HFF-Myc (cell line): ENCODE measurements around the gene ZNF516.

Experiments used
- DNase-seq: peaks from one replicate; pipeline ENCODE4 v3.0.0-alpha.2; 2011; ENCODE audit warnings: low read depth; ENCODE audit errors: extremely low read depth
- H3K4me3 ChIP-seq: replicated peaks from 2 replicates; pipeline ENCODE4 v1.5.1; 2011; ENCODE audit warnings: low read depth, mild to moderate bottlenecking, control low read depth, low read length
- TF ChIP-seq, protein P1 (sequence below): IDR thresholded peaks from 2 replicates; pipeline ENCODE4 v1.5.1; 2012; ENCODE audit warnings: mild to moderate bottlenecking, low read depth, low read length, control low read depth; ENCODE audit errors: missing control alignments

ZNF516 gene

DNA sequence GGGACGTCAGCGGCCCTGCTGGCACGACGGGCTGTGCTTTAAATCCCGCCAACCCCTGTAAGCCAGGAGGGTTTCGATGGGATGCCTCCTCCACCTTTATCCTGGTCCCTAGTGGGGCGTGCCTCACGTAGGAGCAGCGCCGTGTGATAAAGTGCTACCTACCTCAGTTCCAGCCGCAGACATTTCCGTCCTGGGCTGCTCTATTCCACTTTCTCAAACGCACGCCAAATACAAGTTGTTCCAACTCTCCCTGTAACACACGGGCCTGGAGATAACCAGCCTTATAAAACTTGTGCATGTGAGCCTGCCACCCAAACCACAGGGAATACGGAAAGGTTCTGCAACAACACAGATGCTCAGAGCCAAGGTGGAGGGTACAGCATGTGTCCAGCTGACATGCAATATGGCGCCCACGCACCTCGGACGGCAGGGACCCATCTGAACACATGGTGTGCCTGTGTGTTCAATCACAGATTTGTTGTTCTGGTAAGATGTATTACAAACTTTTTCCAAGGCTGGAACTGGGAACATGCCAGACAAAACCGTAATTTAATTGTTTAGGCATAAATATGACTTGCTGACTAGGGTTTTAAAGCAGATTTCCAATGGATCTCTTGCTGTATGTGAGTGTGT lies 47.7 kb downstream of the ZNF516 start:
- no peak for DNase-seq
- no peak overlapping the region for H3K4me3 ChIP-seq
- TF ChIP-seq, protein P1, sequence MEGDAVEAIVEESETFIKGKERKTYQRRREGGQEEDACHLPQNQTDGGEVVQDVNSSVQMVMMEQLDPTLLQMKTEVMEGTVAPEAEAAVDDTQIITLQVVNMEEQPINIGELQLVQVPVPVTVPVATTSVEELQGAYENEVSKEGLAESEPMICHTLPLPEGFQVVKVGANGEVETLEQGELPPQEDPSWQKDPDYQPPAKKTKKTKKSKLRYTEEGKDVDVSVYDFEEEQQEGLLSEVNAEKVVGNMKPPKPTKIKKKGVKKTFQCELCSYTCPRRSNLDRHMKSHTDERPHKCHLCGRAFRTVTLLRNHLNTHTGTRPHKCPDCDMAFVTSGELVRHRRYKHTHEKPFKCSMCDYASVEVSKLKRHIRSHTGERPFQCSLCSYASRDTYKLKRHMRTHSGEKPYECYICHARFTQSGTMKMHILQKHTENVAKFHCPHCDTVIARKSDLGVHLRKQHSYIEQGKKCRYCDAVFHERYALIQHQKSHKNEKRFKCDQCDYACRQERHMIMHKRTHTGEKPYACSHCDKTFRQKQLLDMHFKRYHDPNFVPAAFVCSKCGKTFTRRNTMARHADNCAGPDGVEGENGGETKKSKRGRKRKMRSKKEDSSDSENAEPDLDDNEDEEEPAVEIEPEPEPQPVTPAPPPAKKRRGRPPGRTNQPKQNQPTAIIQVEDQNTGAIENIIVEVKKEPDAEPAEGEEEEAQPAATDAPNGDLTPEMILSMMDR = no peak

DNA sequence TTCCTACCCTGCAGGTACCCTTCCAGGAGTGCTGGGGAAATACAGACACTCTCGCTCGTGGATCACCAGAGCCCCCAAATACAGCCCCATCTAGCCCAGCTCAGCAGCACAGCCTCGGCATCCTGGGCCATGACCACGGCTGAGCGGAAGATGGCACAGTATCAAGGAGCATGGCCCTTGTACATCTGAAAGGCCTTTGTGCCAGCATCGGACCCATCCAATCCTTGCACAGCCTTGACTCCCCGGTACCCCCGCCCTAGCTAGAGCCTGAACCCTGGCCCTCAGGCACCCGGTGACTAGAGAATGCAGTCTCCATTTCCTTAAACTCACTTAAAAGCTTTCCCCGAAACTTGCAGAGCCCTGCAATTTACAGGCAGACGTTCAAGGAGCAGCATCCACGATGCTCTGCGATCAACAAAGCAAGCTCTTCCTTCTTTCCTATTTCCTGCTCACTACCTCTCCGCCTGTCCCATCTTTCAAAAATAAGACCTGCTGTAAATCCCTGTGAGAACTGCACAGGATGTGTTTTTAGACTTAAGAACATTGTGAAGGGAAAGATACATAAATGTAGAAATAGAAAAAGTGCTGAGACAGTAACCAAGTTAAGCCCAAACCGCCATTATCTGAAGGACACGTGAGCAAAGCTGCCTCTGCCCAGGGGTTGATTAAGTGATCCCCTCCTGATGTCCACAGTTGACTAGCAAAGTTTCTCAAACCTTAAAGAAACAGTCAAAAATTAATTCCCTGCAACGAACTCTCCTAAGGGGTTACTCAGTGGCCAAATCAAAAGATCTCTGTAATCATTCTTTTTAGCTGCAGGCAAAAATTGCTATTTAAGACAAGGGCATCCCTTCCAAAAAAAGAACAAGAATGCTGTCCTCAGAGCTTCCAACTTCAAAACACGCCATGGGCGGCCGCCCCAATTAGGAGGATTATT lies 48.5 kb downstream of the ZNF516 start:
- H3K4me3 ChIP-seq = peak overlapping the region; percentile 15
- DNase-seq = no peak
- TF ChIP-seq, protein P1 = no peak

DNA sequence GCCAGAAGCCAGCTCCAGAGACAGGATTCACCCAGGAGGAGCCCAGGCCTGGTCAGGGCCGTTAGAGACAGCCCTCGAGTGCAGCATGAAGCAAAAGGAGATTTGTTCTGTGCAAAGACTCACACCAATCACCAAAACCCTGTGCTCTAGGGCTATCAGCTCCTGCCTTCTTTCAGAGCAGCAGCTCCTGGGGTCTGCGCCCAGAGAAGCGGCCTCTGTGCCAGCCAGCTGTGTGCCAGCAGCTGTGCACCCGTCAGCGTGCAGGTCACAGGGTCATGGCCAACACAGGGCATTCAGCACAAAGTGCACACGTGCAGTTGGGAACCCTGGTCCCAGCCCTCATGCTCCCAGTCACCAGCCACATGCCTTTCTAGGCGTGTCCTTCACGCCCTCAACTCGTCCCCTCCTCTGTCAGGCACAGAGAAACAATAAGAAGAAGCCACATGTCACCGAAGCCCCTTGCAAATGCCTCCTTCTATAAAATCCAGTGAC lies 49.3 kb downstream of the ZNF516 start:
- no peak for DNase-seq
- H3K4me3 ChIP-seq = peak overlapping the region; percentile 15
- TF ChIP-seq, protein P1 = no peak

DNA sequence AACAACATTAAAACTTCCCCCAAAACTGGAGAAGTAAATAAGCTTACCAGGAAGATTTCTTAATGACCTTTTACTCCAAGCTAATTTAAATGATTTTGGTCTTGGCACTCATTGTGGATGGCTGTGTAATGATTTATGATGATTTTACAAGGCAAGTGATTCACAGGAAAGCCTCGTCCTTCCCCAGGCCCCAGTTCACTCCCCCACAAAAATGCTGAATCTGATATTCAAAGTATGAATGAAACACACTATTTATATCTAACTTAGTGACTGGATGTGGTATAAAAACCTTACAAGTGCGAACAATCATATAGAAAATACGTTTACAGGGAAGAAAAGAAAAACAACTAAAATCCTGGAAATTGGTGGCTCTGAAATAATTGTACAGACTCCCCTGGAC lies 49.8 kb downstream of the ZNF516 start:
- no peak for DNase-seq
- H3K4me3 ChIP-seq = no peak overlapping the region
- TF ChIP-seq, protein P1 = no peak

DNA sequence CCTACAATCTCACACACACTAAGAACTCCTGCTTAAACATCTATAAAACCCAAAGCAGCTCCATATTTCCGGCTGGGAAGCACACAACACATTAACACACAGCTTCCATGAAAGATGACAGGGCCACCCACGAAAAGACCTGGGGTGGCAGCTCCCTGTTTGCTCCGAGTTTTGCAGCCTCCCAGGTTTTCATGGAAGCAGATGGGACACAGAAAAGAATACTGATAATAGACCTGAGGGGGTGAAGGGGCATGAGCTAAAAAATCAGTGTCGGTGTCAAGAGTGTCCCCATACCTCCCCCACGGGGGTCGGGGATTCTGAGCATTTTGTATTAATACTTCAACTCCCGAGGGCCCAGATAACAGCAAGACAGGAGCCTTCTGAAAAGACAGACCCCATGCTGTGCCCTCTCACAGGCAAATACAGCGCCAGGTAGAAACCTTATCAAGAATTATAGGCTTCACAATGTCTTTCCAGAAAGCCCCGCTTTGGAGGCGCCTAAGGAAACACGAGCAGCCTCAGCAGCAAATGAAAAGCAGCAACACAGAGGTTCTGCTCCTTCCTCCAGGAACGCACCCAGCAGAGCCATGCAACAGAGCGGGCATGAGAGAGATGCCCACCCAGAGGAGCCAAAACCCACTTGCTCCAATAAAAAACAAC lies 50.5 kb downstream of the ZNF516 start:
- no peak for DNase-seq
- no peak overlapping the region for H3K4me3 ChIP-seq
- TF ChIP-seq, protein P1 = no peak

DNA sequence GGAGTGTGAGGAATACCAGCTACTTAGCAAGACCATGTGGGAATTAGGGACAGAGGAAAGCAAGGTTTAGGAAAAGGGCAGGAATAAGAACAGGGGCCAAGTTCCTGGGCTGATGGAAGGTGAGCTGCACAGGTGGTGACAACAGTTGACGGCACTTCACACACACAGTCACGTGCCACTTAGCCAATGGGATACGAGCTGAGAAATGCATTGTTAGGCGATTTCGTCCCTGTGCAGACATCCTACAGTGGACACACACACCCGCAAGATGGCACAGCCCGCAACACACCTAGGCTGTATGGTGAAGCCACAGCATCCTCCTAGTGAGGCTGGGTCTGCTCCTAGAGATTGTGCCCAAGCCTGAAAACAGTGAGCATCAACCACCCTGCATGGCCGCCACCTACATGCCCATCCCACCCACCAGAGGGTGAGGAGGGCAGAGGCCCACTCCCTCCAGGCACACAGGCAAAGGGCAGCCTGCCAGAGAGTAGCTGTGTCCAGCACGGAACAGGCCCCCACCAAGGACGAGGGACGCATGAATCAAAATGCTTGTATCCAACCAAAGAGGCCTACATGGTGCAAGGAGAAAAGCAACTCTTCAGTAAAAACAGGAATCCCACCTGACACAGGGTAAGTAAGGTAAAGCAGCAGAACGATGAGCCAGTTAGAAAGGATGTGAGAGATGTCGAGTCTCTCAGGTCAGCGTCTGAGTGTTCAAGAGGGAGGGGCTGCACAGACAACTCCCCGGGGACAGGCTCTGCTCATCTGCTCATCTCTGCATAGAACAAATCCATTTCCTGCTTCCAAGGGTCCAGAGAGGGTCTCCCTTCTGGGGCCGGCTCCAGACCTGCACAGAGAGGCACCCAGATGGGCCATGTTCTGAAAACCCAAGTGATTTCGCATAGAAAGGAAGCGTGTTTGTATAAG lies 51.3 kb downstream of the ZNF516 start:
- H3K4me3 ChIP-seq = no peak overlapping the region
- DNase-seq = no peak
- TF ChIP-seq, protein P1 = no peak
